Neuron (in vitro differentiated cells): ENCODE results near the gene DGKQ.
"Not testable (repeated sequence)": the region's sequence is repeated elsewhere in the genome, so short reads cannot be mapped to it uniquely, and the experiment has no call there.

ENCODE experiments used
- H2AFZ ChIP-seq: one replicate; pipeline ENCODE4 v1.6.1; 2013; ENCODE audit warnings: low read depth, mild to moderate bottlenecking, inconsistent platforms, low read length, moderate library complexity
- H3K27me3 ChIP-seq: one replicate; pipeline ENCODE4 v1.6.1; 2013; ENCODE audit warnings: low read length; ENCODE audit not compliant: insufficient read depth
- H3K36me3 ChIP-seq: one replicate; pipeline ENCODE4 v1.6.1; 2013; ENCODE audit warnings: low read length; ENCODE audit not compliant: insufficient read depth
- H3K4me1 ChIP-seq: one replicate; pipeline ENCODE4 v1.6.1; 2013; ENCODE audit warnings: low read length; ENCODE audit not compliant: insufficient read depth
- H3K4me3 ChIP-seq: 2 replicates; pipeline ENCODE4 v1.5.1; 2013; ENCODE audit warnings: mild to moderate bottlenecking, low read length, moderate library complexity
- H3K9me3 ChIP-seq: one replicate; pipeline ENCODE4 v1.6.1; 2013; ENCODE audit warnings: low read length

DGKQ gene

DNA sequence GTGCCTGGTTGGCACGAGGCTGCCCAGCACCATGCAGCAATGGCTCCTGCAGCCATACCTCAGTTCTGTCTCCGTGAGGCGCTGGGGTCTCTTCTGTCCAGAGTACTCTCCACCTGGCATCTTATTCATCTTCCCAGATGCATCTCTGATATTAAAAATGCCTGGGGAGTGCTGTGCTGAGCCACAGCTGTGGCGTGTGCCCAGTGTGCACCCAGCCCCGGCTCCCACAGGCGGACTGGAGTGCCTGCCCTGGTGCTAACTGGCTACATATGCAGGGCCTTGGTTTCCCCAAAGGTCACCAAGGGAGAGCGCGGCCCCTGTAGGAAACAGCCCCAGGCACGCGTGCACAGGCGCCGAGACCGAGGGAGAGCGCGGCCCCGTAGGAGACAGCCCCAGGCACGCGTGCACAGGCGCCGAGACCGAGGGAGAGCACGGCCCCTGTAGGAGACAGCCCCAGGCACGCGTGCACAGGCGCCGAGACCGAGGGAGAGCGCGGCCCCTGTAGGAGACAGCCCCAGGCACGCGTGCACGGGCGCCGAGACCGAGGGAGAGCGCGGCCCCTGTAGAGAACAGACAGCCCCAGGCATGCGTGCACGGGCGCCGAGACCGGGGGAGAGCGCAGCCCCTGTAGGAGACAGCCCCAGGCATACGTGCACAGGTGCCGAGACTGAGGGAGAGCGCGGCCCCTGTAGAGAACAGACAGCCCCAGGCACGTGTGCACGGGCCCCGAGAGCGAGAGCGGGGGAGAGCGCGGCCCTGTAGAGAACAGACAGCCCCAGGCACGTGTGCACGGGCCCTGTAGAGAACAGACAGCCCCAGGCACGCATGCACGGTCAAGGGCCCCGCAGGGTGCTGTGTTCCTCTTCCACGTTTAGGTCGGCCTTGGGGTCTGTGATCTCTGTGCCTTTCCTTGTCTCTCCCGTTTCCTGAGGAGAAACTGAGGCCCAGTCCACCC lies 26.6 kb downstream of the DGKQ start:
- Histone ChIP-seq H3K36me3 (no peaks in the 10 kb centered on the region), H2AFZ (no peak overlapping the region), H3K9me3 (no peaks in the 10 kb centered on the region), H3K4me3 (no peak overlapping the region), H3K27me3 (no peaks in the 10 kb centered on the region), H3K4me1 (no peaks in the 10 kb centered on the region)

DNA sequence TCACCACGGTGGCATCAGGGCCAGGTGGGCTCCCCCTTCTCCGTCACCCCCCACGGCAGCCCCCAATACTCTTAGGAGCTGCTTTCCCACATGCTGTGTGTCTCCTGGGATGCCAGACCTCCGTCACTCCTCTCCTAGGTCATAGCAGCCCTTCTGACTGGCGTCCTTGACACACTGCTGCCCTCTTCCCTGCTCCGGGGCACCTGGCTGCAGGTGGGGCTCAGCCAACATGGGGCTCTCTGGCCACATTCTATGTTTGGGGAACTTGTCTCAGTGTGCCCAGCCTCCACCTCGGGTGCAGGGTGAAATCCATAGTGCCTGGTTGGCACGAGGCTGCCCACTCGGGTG lies 27.3 kb downstream of the DGKQ start:
- no peaks in the 10 kb centered on the region for H3K9me3 ChIP-seq
- no peak overlapping the region for H2AFZ ChIP-seq
- no peak overlapping the region for H3K4me3 ChIP-seq
- H3K27me3 ChIP-seq: no peaks in the 10 kb centered on the region
- H3K4me1 ChIP-seq: no peaks in the 10 kb centered on the region
- H3K36me3 ChIP-seq: no peaks in the 10 kb centered on the region

- Histone ChIP-seq H3K9me3 (no peaks in the 10 kb centered on the region), H3K36me3 (no peaks in the 10 kb centered on the region), H3K27me3 (no peaks in the 10 kb centered on the region), H3K4me1 (no peaks in the 10 kb centered on the region), H2AFZ (no peak overlapping the region), H3K4me3 (no peak overlapping the region)
Measured at GRCh38 chr4:945274-946102, 27.9 kb downstream of the DGKQ start.

- H3K4me1 ChIP-seq: not testable (repeated sequence)
Measured at GRCh38 chr4:939508-939907, 33.9 kb downstream of the DGKQ start.

GRCh38 chr4:932713-933070 lies 40.7 kb downstream of the DGKQ start:
- Histone ChIP-seq H3K27me3 (no peaks in the 10 kb centered on the region), H3K4me3 (peak overlapping the region; percentile 64)

More at GRCh38 chr4:939508-939907, 33.9 kb downstream of the DGKQ start:
- not testable (repeated sequence) for H3K9me3 ChIP-seq, H3K36me3 ChIP-seq, H3K4me3 ChIP-seq, H3K27me3 ChIP-seq, H2AFZ ChIP-seq

GRCh38 chr4:931960-932712 lies 41.2 kb downstream of the DGKQ start, which contains the start of the genes GAK and TMEM175:
Gene GAK (minus strand): TSS chr4:932316. CDS start chr4:932187, 129 bp downstream.
Gene TMEM175 (plus strand): TSS chr4:932460. CDS start chr4:947740, 15,280 bp downstream.
- Histone ChIP-seq H2AFZ (peak within 1 kb of the TSS; percentile 82), H3K4me3 (peak within 1 kb of the TSS; percentile 64), H3K27me3 (no peaks in the 10 kb centered on the region), H3K36me3 (no peaks in the 10 kb centered on the region), H3K4me1 (peaks cover 19% of the 10 kb centered on the region), H3K9me3 (no peaks in the 10 kb centered on the region)

More at GRCh38 chr4:932713-933070, 40.7 kb downstream of the DGKQ start:
- Histone ChIP-seq H3K36me3 (no peaks in the 10 kb centered on the region), H3K4me1 (peaks cover 19% of the 10 kb centered on the region), H3K9me3 (no peaks in the 10 kb centered on the region), H2AFZ (peak overlapping the region; percentile 37)

DNA sequence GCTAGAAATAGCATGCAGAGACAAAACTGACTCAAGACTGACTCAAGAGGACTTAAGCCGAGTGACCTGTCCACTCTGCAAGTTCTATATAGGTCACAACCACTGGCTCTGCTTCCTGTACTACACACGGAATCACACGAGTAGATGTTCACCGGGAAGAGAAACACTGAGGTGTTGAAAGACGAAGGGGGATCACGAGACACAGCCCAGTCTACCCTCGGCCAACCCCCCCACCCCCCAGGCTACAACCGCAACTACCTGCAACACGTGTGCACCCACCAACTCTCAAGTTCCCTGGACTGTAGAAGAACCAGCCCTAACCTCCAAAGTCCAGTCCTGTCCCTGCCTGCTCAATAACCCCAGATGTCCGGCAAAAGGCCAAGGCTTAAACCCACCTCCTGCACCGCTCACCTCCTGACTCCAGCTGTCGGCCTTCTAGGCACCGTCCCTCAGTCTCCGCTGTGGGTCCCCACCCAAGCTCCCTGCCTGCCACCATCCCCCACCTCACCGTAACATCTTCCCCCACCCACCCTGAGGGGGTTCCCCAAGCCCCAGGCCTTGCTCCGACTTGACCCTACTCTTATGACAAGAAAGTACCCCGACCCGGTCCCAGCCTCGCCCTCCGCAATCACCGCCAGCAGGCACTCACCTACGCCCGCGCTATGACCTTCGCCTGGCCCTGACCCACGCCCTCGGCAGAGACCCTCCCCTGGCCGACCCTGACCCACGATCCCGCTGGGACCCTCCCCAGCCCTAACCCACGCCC lies 42.0 kb downstream of the DGKQ start:
- Histone ChIP-seq H3K4me1 (peaks cover 19% of the 10 kb centered on the region), H3K9me3 (no peaks in the 10 kb centered on the region), H3K27me3 (no peaks in the 10 kb centered on the region), H3K36me3 (no peaks in the 10 kb centered on the region), H3K4me3 (peak overlapping the region; percentile 64), H2AFZ (peak overlapping the region; percentile 82)

GRCh38 chr4:930827-931193 lies 42.6 kb downstream of the DGKQ start:
- no peak overlapping the region for H2AFZ ChIP-seq
- H3K36me3 ChIP-seq: no peaks in the 10 kb centered on the region
- H3K9me3 ChIP-seq: no peaks in the 10 kb centered on the region
- H3K4me1 ChIP-seq: peaks cover 19% of the 10 kb centered on the region
- peak overlapping the region; percentile 64 for H3K4me3 ChIP-seq
- H3K27me3 ChIP-seq: no peaks in the 10 kb centered on the region

GRCh38 chr4:930028-930551 lies 43.3 kb downstream of the DGKQ start:
- peaks cover 19% of the 10 kb centered on the region for H3K4me1 ChIP-seq
- no peak overlapping the region for H3K4me3 ChIP-seq
- H3K9me3 ChIP-seq: no peaks in the 10 kb centered on the region
- H3K27me3 ChIP-seq: no peaks in the 10 kb centered on the region
- H3K36me3 ChIP-seq: no peaks in the 10 kb centered on the region
- no peak overlapping the region for H2AFZ ChIP-seq

DNA sequence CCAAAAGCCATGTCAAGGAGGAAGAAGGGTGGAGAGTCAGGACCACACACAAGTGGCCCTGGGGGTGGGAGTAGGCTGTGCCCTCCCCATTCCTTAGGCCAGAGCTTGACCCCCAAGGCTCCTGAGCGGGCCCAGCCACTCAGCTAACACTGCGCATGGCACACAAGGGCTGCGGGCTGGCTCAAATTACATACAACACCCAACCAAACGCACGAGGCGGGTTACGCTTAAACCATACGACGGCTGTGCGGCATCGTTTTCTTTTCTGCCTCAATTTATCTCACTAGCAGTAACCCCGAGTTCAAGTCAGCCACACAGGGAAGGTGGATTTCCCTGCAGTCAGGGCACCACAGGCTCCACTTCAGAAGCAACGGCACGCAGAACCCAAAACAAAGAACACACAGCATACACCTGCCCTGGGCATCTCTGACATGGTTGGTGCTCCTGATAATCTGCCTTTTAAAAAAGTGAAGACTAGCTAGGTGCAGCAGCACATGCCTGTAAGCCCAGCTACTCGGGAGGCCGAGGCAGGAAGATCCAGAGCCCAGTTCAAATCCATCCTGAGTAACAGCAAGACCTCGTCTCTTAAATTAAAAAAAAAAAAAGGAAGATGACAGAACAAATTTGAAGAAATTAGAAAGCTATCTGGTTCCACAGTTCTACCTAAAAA lies 44.1 kb downstream of the DGKQ start:
- Histone ChIP-seq H3K36me3 (no peaks in the 10 kb centered on the region), H3K9me3 (no peaks in the 10 kb centered on the region), H3K4me1 (peaks cover 19% of the 10 kb centered on the region), H3K27me3 (no peaks in the 10 kb centered on the region), H3K4me3 (no peak overlapping the region), H2AFZ (no peak overlapping the region)

DNA sequence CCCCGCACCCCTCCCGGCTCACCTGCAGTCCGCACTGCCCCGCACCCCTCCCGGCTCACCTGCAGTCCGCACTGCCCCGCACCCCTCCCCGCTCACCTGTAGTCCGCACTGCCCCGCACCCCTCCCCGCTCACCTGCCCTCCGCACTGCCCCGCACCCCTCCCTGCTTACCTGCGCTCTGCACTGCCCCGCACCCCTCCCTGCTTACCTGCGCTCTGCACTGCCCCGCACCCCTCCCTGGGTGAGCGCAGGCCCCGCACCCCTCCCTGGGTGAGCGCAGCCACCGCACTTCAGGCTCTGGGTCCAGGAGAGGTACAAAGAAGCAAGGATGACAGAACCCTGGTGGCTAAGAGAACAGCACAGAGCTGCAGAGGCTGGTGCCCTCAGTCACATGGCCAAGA lies 45.8 kb downstream of the DGKQ start:
- not testable (repeated sequence) for H2AFZ ChIP-seq, H3K4me3 ChIP-seq, H3K9me3 ChIP-seq, H3K27me3 ChIP-seq, H3K36me3 ChIP-seq
- peaks cover 15% of the 10 kb centered on the region for H3K4me1 ChIP-seq

DNA sequence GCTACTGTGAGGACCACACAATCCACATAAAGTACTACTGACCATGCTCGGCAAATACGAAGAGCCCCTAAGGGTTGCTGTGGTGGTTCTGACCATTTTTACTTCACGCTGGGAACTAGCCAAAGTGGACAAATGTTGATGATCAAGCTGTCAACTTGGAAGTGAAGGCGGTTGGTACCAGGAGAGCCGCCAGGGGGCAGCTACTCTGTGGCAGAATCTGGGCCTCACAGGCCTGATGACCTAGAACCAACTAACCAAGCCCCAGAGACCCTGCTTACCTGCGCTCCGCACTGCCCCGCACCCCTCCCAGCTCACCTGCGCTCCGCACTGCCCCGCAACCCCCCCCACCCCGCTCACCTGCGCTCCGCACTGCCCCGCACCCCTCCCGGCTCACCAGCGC lies 46.8 kb downstream of the DGKQ start:
- H3K36me3 ChIP-seq: peaks cover 2% of the 10 kb centered on the region
- H3K9me3 ChIP-seq: peaks cover 2% of the 10 kb centered on the region
- peaks cover 15% of the 10 kb centered on the region for H3K4me1 ChIP-seq
- no peak overlapping the region for H2AFZ ChIP-seq
- H3K27me3 ChIP-seq: no peaks in the 10 kb centered on the region
- no peak overlapping the region for H3K4me3 ChIP-seq
